ENCODE results near the gene VARS1. TPM values are rescaled to one million over a fixed set of nuclear protein-coding genes. Genes with fewer than 3 reads are reported as not detected.

Gene VARS1
- total RNA-seq, 2 donors from 2014 or later: 81.4 to 83.1 TPM

GRCh38 chr6:31831350-31832215 lies 36.0 kb upstream of the VARS1 start:
- Histone ChIP-seq H3K27me3 (ENCODE audit: control insufficient read depth, insufficient read depth, low read length, poor library complexity, severe bottlenecking) (no peaks in the 10 kb centered on the region), H3K27ac (ENCODE audit: low read depth, low read length) (no peak overlapping the region), H3K4me3 (ENCODE audit: low read length) (peak overlapping the region; percentile 95), H3K36me3 (ENCODE audit: control insufficient read depth, insufficient read depth, low read length) (peaks cover 8% of the 10 kb centered on the region), H3K9me3 (ENCODE audit: control insufficient read depth, low read length) (no peaks in the 10 kb centered on the region), H3K9ac (ENCODE audit: extremely low read depth, low read length, poor library complexity, severe bottlenecking) (no peak overlapping the region), H3K4me1 (ENCODE audit: control insufficient read depth, insufficient read depth, low read length) (no peaks in the 10 kb centered on the region)
- no peak for TF ChIP-seq CTCF (conservative IDR thresholded peaks at IDR 0.05)
- peaks cover 14% of the 10 kb centered on the region for H3K4me1 Mint-ChIP-seq
- WGBS, 2 experiments (ENCODE audit: insufficient coverage in 1 of 2, insufficient read length in 1 of 2): 96% methylated on average over 8 to 15 of the region's 15 CpGs
- H3K27me3 Mint-ChIP-seq (ENCODE audit: insufficient read depth): no peaks in the 10 kb centered on the region
- no peaks in the 10 kb centered on the region for H3K9me3 Mint-ChIP-seq
- peak overlapping the region; percentile 68 for H3K4me3 Mint-ChIP-seq
- no peak for DNase-seq
- H3K36me3 Mint-ChIP-seq (ENCODE audit: low read depth): peaks cover 15% of the 10 kb centered on the region
- H3K27ac Mint-ChIP-seq: no peak overlapping the region

- 86 to 92% methylated on average over 6 of the region's 6 CpGs for WGBS, 2 experiments (ENCODE audit: insufficient coverage in 1 of 2, insufficient read length in 1 of 2)
- Mint-ChIP-seq H3K36me3 (ENCODE audit: low read depth) (peaks cover 8% of the 10 kb centered on the region), H3K4me1 (peaks cover 12% of the 10 kb centered on the region), H3K9me3 (no peaks in the 10 kb centered on the region), H3K4me3 (peak overlapping the region; percentile 68), H3K27me3 (ENCODE audit: insufficient read depth) (no peaks in the 10 kb centered on the region), H3K27ac (peak overlapping the region; percentile 91)
- DNase-seq: no peak
- H3K9ac ChIP-seq (ENCODE audit: extremely low read depth, low read length, poor library complexity, severe bottlenecking): peak overlapping the region; percentile 74
- no peak overlapping the region for H3K27ac ChIP-seq (ENCODE audit: low read depth, low read length)
- H3K9me3 ChIP-seq (ENCODE audit: control insufficient read depth, low read length): no peaks in the 10 kb centered on the region
- H3K4me1 ChIP-seq (ENCODE audit: control insufficient read depth, insufficient read depth, low read length): no peaks in the 10 kb centered on the region
- H3K4me3 ChIP-seq (ENCODE audit: low read length): peak overlapping the region; percentile 95
- H3K27me3 ChIP-seq (ENCODE audit: control insufficient read depth, insufficient read depth, low read length, poor library complexity, severe bottlenecking): no peaks in the 10 kb centered on the region
- H3K36me3 ChIP-seq (ENCODE audit: control insufficient read depth, insufficient read depth, low read length): peaks cover 1% of the 10 kb centered on the region
- no peak for TF ChIP-seq CTCF (conservative IDR thresholded peaks at IDR 0.05)
Observed at GRCh38 chr6:31830886-31831335, 35.4 kb upstream of the VARS1 start.

- no peaks in the 10 kb centered on the region for H3K9me3 ChIP-seq (ENCODE audit: control insufficient read depth, low read length)
- peak; percentile 77 for TF ChIP-seq CTCF (conservative IDR thresholded peaks at IDR 0.05)
- peak overlapping the region; percentile 95 for H3K4me3 ChIP-seq (ENCODE audit: low read length)
- H3K27ac ChIP-seq (ENCODE audit: low read depth, low read length): no peak overlapping the region
- Mint-ChIP-seq H3K27me3 (ENCODE audit: insufficient read depth) (no peaks in the 10 kb centered on the region), H3K9me3 (no peaks in the 10 kb centered on the region), H3K4me3 (peak overlapping the region; percentile 68), H3K27ac (peak overlapping the region; percentile 91), H3K36me3 (ENCODE audit: low read depth) (peaks cover under 1% of the 10 kb centered on the region), H3K4me1 (peaks cover 20% of the 10 kb centered on the region)
- no peaks in the 10 kb centered on the region for H3K36me3 ChIP-seq (ENCODE audit: control insufficient read depth, insufficient read depth, low read length)
- no peaks in the 10 kb centered on the region for H3K4me1 ChIP-seq (ENCODE audit: control insufficient read depth, insufficient read depth, low read length)
- no peak for DNase-seq
- peak overlapping the region; percentile 74 for H3K9ac ChIP-seq (ENCODE audit: extremely low read depth, low read length, poor library complexity, severe bottlenecking)
- H3K27me3 ChIP-seq (ENCODE audit: control insufficient read depth, insufficient read depth, low read length, poor library complexity, severe bottlenecking): no peaks in the 10 kb centered on the region
- WGBS, 2 experiments (ENCODE audit: insufficient coverage in 1 of 2, insufficient read length in 1 of 2): 36% methylated on average over 14 of the region's 15 CpGs; no CpG with 5 or more reads in 1 of the 2 experiments
Observed at GRCh38 chr6:31829633-31830283, 34.2 kb upstream of the VARS1 start.

Data from endodermal cell (in vitro differentiated cells).